Adipose tissue (tissue), 3 donors: Measurements from ENCODE around the gene GPR34. TPM values are rescaled to one million over a fixed set of nuclear protein-coding genes. Genes with fewer than 3 reads are reported as not detected.
"Not testable (repeated sequence)": the region's sequence is repeated elsewhere in the genome, so short reads cannot be mapped to it uniquely, and the experiment has no call there.

ENCODE experiments used
- H3K27ac ChIP-seq: one replicate; pipeline ENCODE4 v1.5.1; 2013; ENCODE audit warnings: low read depth, low read length
- WGBS, 3 donors: extraction: QIAGEN DNeasy Blood & Tissue Kit; methylation state at CpG; one replicate each; pipeline ENCODE4 v1.1.7; 2013; 5-methylcytosine and 5-hydroxymethylcytosine counted together
- polyA plus RNA-seq, 3 donors: library from polyadenylated mRNA; stranded (reverse); fragments of 200-250 nt; gene quantifications; one replicate each; pipeline ENCODE4 v1.2.3, GENCODE V29; 2013
- donor health status: healthy with polysubstance abuse.
- donor health status: Bipolar disorder and iron deficiency.
- donor health status: healthy.

The GPR34 gene, protein sequence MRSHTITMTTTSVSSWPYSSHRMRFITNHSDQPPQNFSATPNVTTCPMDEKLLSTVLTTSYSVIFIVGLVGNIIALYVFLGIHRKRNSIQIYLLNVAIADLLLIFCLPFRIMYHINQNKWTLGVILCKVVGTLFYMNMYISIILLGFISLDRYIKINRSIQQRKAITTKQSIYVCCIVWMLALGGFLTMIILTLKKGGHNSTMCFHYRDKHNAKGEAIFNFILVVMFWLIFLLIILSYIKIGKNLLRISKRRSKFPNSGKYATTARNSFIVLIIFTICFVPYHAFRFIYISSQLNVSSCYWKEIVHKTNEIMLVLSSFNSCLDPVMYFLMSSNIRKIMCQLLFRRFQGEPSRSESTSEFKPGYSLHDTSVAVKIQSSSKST
- 10 to 100 TPM in 1 of 3 donors, 1 to 10 TPM in 2; 1.7 to 12.7 (median 8.5) TPM for polyA plus RNA-seq

DNA sequence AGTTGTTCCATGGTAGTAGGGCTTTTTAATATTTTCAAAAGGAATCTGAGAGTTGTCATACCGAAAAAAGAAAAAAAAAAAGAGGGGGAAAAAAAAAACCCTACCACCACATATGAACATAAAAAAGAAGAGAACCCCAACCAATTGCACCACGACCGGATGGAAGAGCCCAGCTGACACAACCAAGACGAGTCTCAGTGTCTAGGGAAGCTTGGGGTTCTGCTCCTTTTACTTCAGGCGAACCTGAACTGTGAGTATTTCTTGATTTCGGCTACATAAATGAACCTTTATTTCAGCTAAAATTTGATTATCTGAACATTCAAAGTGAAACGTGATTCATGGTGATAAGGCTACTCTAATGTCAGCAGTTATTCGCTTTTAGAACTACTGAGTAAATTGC lies at the start of gene GPR34:
TSS of gene GPR34 (plus strand) at position 139 of the 400 bp plus-strand sequence. CDS start 6,661 bp downstream, outside the sequence.
- WGBS, 3 donors: 52 to 75% (median 59%) methylated on average over 8 of the region's 8 CpGs
- H3K27ac ChIP-seq: no peak within 1 kb of the TSS

DNA sequence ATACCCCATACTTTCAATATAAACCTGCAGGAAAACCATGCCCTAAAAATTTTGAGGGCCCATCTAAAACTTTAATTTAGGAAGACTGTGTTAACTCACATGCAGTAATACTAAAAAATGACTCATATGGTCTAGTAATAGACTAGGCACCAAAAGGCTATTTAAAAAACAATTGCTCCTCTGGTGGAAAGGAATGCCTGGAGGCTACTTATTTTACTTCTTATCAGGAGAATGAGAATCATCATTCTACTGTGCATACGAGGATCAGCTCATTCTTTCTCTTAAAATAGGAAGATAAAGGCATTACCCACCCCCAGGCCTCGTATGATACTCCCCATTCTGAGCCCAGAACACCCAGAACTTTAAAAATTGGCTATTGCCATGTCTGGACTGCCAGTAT lies 42.6 kb upstream of the GPR34 start:
- H3K27ac ChIP-seq: not testable (repeated sequence)

DNA sequence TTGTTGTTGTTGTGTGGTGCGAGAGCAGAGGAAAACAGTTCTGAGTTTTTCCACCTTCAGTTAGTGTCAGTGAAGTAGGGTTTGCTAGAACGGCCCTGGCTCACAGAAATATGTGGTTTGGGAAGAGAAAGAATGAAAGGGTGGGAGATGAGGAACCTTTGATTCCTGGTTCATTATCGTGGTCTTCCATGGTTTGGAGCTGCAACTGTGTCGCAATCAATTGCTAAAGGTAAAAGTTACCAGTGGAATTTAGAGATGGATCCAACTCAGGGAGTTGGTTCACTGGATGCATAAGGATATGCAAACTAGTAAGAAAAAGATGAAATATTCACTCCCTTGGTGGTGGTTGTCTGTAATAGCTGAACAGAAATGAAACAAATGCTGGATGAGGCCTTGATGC lies 35.6 kb upstream of the GPR34 start:
- 86 to 96% (median 93%) methylated on average over 4 of the region's 4 CpGs for WGBS, 3 donors
- H3K27ac ChIP-seq: no peak overlapping the region

More for the DNA sequence above, 42.6 kb upstream of the GPR34 start:
- 46 to 94% (median 88%) methylated on average over 2 of the region's 2 CpGs for WGBS, 3 donors

DNA sequence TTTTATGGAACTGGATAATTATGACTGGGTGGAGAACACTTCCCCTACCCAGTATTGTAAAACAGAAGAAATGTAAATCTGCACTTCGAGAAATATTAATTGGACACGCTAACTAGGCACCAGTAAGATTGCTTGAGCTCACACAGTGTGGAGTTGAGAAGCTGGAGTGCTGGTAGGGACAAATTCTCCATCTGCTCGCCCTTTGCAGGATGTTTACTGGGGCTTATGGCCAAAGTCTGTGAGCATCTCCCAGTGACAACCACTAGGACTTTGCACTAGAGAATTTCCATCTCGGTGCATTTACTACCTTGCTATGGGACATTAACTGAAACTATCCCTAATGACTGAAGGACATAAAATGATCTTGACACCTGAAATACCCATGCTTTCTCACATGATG lies 33.7 kb upstream of the GPR34 start:
- H3K27ac ChIP-seq: no peak overlapping the region
- WGBS, 3 donors: 77 to 94% (median 93%) methylated on average over 4 of the region's 4 CpGs

DNA sequence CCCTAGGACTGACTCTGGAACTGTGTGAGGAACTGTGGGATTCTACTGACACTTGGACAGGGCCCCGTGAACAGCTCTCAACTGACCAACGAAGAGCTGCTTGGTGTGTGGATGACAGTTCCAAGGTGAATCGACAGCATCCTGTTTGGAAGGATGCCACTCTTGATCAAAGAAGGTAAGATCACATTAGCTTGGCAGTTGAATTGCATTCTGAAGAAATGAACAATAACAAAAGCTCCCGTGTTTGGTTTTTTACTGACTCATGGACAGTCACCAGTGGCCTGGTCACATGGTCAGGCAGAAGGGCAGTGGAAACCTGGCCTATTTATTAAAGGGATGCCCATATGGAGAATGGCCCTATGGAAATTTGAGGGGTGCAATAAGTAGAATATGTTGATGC lies 33.1 kb upstream of the GPR34 start:
- no peak overlapping the region for H3K27ac ChIP-seq
- 70 to 87% (median 75%) methylated on average over 4 of the region's 4 CpGs for WGBS, 3 donors

DNA sequence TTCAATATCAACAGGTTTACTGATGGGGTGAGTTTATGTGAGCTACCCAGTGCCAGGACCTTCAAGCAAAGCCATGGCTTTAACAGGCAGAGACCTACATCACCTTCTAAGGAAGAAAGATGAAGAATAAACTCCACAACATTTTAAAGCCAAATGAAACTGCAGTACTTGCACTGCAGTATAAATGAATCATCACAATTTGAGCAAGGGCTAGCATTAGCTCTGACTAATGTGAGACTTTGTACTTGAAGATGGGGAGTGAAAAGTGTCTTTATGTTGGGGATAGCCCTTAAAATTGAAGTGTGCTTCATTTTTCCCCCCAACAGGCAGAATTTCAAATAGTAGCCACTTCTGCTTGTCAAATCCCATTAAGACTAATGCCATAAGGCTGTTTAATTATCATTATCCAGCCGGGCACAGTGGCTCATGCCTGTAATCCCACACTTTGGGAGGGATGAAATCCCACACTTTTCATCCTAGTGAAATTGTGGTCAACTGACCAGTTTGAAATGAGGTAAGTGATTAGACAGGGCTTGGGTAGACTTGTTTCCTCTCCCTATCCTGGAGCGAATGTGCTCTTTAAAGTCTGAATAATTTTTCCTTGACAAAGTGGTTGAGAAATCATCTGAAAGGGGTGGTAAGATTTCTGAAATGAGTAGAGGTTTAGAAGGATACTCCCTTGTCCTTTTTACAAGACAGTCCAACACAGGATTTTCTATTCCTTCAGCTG lies 27.2 kb upstream of the GPR34 start:
- WGBS, 3 donors: 84 to 95% (median 86%) methylated on average over 2 of the region's 2 CpGs
- no peak overlapping the region for H3K27ac ChIP-seq

DNA sequence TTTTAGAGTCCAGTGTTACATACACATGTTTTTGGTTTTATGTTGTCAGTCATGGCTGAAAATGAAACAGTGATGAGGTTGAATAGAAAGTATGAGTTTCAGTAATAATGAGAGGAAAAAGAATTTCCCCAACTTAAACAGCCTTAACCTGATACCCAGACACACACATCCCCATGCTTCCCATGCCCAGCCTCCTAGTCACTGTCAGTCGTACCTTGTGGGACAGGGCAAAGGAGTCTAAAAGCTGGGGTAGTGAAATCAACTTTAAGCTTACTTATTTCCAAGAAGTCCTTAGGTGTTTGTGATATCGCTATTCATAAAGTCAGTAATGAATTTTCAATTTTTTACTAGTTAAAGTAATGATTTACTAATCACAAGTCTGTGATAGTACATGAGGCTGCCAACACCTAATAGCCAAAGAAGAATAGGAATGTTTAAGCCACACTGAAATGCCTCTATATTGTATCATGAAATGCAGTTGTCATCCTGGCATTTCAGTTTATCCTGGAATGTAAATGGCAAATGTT lies 24.3 kb upstream of the GPR34 start:
- 85 to 91% (median 88%) methylated on average over 2 of the region's 2 CpGs for WGBS, 3 donors
- no peak overlapping the region for H3K27ac ChIP-seq

DNA sequence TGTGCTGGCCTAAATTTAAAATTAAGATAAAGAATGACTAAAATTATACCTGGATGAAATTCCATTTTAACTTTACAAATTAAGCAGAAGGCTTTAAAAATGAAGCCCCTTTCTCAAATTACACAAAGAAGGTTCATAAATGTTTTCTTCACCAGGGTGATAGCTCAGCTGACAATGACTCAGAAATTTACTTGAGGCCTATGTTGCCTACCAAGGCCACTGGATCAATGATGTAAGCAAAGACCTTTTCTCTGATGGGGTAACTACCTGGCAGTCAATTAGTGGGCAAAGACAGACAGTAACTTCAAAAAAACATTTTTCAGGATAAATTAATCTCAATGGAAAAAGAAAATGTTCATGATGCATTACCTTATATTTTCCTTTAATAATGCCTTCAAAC lies 23.9 kb upstream of the GPR34 start:
- H3K27ac ChIP-seq: no peak overlapping the region

DNA sequence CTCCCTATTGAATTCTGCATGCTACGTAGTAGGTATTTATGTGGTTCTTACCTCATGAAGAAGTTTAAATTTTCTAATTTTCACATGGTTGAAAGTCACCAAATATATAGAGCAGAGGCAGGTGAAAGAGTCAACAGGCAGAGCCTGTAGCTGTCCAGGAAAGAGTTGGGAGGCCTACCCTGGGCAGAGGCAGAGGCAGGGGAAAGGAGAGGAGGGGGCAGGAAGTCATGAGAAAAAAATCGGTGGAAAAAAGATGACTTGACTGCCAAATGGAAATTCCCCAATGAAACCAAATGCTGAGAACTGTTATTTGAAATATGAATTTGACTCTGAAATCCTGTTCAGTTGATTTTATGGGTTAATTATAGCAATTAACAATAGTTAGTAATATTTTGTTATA lies 23.1 kb upstream of the GPR34 start:
- no peak overlapping the region for H3K27ac ChIP-seq
- 40 to 82% (median 60%) methylated on average over 2 of the region's 2 CpGs for WGBS, 3 donors

DNA sequence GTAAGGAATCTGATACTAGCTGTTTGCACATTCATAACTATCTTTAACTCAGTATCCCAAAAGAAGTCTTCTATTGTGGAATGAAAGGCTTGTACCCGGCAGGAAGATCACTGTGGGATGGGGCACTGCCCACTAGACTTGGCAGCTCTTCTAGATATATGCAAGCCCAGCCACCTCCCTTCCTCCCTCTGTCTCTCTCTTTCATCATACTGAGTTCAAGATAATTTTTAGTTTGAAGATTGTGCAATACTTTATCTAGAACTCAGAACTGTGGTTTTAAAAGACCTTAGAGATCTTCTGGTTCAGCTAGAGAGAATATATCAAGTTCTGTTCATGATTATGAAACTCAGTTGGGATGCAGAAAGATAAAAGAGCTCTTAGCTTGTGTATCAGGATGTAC lies 22.5 kb upstream of the GPR34 start:
- no peak overlapping the region for H3K27ac ChIP-seq
- 6 to 68% (median 34%) methylated on average over 1 of the region's 1 CpG for WGBS, 3 donors

DNA sequence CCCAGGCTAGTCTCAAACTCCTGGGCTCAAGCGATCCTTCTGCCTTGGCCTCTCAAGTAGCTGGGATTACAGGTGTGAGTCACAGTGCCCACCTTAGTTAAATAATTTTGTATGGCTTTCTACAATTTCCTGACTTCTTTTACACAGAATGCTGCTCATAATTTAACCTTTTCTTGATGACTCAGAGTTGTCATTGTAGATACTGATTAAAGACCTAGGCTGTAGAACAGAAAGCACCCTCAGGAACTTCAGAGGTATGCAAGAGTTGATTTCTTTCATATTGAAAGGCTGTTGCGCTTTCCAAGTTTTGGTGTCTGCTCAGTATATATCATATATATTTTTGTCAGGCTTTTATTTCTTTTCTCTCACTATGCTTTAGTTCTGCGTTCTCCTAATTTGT lies 21.1 kb upstream of the GPR34 start:
- 92 to 100% (median 95%) methylated on average over 3 of the region's 3 CpGs for WGBS, 3 donors
- H3K27ac ChIP-seq: no peak overlapping the region

DNA sequence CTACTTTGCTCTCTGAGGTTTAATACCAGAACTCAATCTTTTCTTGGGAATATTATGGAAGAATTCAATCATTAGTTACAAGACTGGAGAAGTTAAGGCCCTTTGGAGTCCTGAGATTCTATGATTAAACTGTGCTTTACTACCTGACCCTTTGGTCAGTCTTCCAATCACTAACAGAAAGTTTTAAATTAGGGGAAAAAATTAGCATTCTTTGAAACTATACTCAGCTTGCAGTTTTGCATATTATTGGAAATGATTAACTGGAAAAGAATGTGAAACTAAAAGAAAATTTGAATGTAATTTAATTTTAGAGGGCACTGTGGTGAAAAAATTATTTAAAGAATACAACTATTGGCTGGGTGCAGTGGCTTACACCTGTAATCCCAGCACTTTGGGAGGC lies 18.7 kb upstream of the GPR34 start:
- H3K27ac ChIP-seq: no peak overlapping the region

DNA sequence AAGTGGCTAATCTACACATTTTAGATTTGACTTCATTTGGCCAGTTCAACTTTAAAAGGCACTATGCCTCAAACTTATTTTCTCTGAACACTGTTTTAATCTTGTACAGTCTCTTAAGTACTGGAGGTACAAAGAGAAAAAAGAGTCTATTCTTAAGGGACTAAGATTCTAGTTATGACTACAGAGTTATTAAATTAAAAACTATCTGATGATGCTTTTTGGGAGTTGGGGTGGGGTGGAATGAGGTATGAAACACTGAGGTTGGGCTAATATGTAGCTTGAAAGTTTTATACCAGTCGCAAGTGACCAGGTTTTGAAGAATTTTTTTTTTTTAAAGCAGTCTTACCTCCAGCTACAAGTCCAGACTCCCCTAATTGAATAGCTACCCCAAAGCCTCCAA lies 17.7 kb upstream of the GPR34 start:
- no peak overlapping the region for H3K27ac ChIP-seq
- WGBS, 3 donors: 75 to 96% (median 91%) methylated on average over 1 of the region's 1 CpG

DNA sequence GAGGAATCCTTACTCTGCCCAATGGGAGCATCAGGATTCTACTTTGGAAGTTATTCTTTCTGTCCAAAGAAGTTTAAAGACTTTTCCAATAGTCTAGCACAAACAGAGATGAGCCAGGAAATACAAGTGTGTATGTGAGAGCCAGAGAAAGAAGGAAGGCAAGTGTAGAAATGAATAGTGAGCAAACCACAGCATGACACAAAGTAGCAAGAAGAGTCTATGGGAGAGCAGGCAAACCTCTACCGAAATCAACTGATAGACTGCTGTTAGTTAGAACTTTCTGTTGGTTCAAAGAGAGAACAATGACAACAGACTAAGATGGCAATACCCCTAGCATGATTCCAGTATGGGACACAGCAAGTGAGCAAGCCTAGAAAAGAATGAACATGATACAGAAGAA lies 16.1 kb upstream of the GPR34 start:
- WGBS, 3 donors: 69 to 100% (median 89%) methylated on average over 1 of the region's 1 CpG
- H3K27ac ChIP-seq: no peak overlapping the region

DNA sequence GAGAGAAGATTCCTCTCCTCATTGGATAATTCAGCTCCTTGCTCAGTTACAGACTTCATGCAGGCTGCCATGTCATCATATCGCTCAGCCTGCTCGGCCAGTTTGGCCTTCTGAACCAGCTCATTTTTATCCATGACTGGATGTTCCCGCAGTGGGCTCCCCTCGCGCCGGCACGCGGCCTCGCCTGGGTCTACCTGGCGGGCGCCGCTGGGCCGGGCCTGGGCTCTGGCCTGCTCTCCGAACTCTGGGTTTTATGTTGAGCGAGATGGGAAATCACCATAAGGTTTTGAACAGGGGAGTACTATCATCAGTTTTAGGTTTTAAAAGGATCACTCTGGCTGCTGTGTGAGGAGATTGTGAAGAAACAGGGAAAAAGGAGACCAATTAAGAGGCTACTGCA lies 12.4 kb upstream of the GPR34 start:
- not testable (repeated sequence) for H3K27ac ChIP-seq
- WGBS, 3 donors: 92 to 99% (median 97%) methylated on average over 14 to 15 of the region's 15 CpGs

DNA sequence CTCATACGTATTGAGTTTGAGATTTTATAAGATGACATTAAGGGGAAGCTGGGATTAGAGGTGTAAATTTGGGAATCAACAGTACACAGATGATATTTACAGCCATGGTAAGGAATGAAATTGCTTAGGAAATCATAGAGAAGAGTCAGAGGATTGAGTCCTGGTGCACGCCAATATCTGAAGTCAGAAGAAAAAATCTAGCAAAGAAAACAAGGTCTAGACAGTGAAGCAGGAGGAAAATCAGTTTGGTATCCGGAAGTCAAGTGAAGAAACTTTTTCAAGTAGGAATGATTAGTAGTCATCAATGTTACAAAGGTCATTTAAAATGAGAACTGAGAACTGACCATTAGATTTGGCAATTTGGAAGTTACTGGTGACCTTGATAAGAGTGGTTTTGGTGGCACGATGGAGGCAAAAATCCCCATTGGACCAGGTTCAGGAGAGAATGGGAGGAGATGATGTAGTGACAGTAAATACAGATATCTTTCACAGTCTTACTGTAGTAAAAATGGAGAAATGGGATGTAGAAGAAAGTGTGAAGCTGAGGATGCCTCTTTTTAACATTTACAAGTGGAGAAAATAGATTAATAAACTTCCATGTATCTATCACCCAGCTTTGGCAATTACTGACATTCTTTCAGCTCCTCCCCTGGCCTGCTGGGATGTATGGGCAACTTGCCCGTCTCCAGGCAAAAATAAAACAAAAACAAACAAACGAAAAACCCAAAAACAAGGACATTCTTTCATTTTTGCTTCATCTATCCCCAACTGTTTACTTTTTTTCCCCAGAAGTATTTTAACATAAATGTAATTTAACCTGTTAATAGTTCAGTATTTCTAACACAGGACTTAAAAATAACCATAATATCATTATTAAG lies 11.4 kb upstream of the GPR34 start:
- 71 to 78% (median 73%) methylated on average over 6 of the region's 6 CpGs for whole genome bisulfite sequencing, 3 donors
- H3K27ac ChIP-seq: no peak overlapping the region

DNA sequence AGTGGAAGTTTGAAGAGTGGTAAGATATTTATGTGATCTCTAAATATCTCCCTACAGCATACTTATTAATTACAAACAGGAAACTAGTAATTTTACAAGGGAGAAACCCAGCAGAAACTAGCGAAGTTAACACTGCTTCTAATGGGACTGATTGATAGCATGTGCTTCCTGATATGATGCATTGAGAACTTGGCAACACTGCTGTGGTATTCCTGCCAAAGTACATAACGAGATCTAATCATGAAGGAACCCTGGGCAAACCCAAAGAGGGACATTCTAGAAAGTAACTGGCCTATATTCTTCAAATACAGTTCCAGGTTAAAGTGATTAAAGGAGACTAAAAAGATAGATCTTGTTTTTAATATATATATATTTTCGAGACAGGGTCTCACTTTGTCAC lies 4.6 kb upstream of the GPR34 start:
- no peak overlapping the region for H3K27ac ChIP-seq
- 10 to 52% (median 51%) methylated on average over 3 of the region's 3 CpGs for WGBS, 3 donors

DNA sequence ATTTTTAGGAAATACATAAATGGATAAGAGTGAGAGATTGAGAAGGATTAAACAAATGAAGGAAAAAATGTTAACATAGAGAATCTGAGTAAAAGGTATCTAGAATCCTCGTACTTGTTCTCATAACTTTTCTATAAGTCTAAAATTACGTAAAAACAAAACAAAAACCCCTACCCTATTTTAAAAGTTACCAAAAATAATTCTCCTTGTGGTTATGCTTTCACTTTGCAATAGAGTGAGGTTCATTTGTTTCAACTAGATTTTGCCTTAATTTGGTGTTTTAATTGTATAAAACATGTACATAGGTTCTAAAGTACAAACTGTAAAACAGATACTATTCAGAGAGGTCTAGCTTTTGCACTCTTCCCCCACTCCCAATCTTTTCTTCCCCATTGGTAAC lies 3.8 kb upstream of the GPR34 start:
- no peak overlapping the region for H3K27ac ChIP-seq
- 80 to 100% (median 92%) methylated on average over 2 of the region's 2 CpGs for WGBS, 3 donors

DNA sequence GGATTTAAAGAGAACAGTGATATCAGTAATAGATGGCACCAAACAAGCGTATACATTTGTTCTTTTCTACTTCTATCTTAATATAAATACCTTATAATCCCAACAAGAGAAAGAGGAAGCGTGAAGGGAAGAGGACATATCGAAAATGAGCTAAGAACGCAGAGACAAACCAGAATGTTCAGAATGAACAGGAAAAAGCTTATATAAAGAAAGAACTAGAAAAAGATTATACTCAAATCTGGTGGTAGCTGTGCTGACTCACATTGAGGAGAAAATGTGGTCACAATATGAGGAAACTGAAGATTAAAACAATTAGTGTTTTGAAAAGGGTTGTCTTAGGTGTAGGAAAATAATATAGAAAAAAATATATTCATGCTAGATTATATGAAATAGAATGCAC lies 2.0 kb upstream of the GPR34 start:
- H3K27ac ChIP-seq: no peak overlapping the region
- WGBS, 3 donors: 40 to 96% (median 78%) methylated on average over 4 of the region's 4 CpGs
